Activated naive CD8-positive, alpha-beta T cell treated with anti-CD3 and anti-CD28 coated beads, Interleukin-2, amount 50 U/mL, for 24 hours (primary cell): ENCODE results near the gene CDH23.

Experiments used
- ATAC-seq: fragments of 150-1000 bp; cut with Tn5 transposase; one replicate; pipeline ENCODE4 v1.10.0; 2021
- DNase-seq: peaks from one replicate; pipeline ENCODE4 v3.0.0; 2021
- H3K27ac Mint-ChIP-seq: one replicate; pipeline ENCODE4 v1.8.0; 2021; ENCODE audit warnings: mild to moderate bottlenecking, mixed read lengths
- H3K27me3 Mint-ChIP-seq: one replicate; pipeline ENCODE4 v1.8.0; 2021; ENCODE audit warnings: mixed read lengths
- H3K36me3 Mint-ChIP-seq: one replicate; pipeline ENCODE4 v1.8.0; 2021; ENCODE audit warnings: low read depth, mixed read lengths
- H3K4me1 Mint-ChIP-seq: one replicate; pipeline ENCODE4 v1.8.0; 2021; ENCODE audit warnings: mixed read lengths
- H3K4me3 Mint-ChIP-seq: one replicate; pipeline ENCODE4 v1.8.0; 2021; ENCODE audit warnings: mild to moderate bottlenecking, moderate library complexity, mixed read lengths
- H3K9me3 Mint-ChIP-seq: one replicate; pipeline ENCODE4 v1.8.0; 2021; ENCODE audit warnings: mixed read lengths

CDH23 gene

DNA sequence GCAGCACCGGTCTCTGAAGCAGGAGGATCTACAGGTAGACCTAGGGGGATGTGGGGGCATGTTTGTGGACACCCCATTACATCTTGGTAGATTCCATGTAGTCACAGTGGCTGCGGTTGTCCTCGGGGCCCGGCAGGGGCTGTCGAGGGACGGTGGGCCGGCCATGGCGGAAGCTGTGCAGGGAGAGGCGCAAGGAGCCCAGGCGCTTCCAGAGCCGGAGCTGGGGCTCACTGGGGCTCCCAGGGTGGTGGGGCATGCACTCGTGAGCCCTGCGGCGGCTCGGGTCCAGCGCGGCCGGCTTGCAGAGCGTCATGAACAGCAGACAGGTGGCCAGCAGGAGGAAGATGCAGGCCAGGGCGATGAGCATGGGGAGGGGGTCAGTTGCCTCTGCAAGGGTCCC lies 319.1 kb downstream of the CDH23 start:
- Mint-ChIP-seq H3K4me3 (no peak overlapping the region), H3K9me3 (no peaks in the 10 kb centered on the region), H3K4me1 (peaks cover 50% of the 10 kb centered on the region), H3K27ac (no peak overlapping the region), H3K36me3 (no peaks in the 10 kb centered on the region), H3K27me3 (no peaks in the 10 kb centered on the region)
- ATAC-seq (no peak), DNase-seq (no peak)

GRCh38 chr10:71716426-71716825 lies 319.7 kb downstream of the CDH23 start:
- DNase-seq (no peak), ATAC-seq (no peak)
- no peaks in the 10 kb centered on the region for H3K27me3 Mint-ChIP-seq
- no peak overlapping the region for H3K27ac Mint-ChIP-seq
- no peaks in the 10 kb centered on the region for H3K9me3 Mint-ChIP-seq
- H3K36me3 Mint-ChIP-seq: no peaks in the 10 kb centered on the region
- no peak overlapping the region for H3K4me3 Mint-ChIP-seq
- peaks cover 50% of the 10 kb centered on the region for H3K4me1 Mint-ChIP-seq

DNA sequence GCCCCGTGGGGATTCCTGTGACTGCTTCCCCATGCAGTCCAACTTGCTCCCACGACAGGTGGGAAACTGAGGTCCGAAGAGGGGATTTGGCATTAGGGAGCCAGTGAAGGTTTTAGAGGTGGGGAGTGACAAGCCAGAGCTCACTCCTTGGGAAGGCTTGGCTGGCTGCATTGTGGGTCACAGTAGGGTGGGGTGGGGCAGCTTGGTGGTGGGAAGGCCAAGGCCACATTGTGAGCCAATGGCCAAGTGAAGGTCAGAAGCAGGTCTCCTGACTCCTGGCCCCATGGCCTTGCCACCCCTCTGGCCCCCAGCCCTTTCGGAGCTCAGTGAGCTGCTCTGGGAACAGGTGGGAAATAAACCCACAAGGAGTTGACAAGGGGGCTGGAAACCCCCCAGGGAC lies 320.3 kb downstream of the CDH23 start:
- Mint-ChIP-seq H3K4me1 (peaks cover 43% of the 10 kb centered on the region), H3K27ac (no peak overlapping the region), H3K36me3 (no peaks in the 10 kb centered on the region), H3K4me3 (no peak overlapping the region), H3K9me3 (no peaks in the 10 kb centered on the region), H3K27me3 (no peaks in the 10 kb centered on the region)
- ATAC-seq (no peak), DNase-seq (no peak)

- H3K27ac Mint-ChIP-seq: no peak overlapping the region
- H3K4me3 Mint-ChIP-seq: no peak overlapping the region
- no peaks in the 10 kb centered on the region for H3K9me3 Mint-ChIP-seq
- ATAC-seq (no peak), DNase-seq (no peak)
- peaks cover 41% of the 10 kb centered on the region for H3K4me1 Mint-ChIP-seq
- H3K27me3 Mint-ChIP-seq: no peaks in the 10 kb centered on the region
- H3K36me3 Mint-ChIP-seq: no peaks in the 10 kb centered on the region
These were observed 320.8 kb downstream of the CDH23 start for GRCh38 chr10:71717551-71717951.

DNA sequence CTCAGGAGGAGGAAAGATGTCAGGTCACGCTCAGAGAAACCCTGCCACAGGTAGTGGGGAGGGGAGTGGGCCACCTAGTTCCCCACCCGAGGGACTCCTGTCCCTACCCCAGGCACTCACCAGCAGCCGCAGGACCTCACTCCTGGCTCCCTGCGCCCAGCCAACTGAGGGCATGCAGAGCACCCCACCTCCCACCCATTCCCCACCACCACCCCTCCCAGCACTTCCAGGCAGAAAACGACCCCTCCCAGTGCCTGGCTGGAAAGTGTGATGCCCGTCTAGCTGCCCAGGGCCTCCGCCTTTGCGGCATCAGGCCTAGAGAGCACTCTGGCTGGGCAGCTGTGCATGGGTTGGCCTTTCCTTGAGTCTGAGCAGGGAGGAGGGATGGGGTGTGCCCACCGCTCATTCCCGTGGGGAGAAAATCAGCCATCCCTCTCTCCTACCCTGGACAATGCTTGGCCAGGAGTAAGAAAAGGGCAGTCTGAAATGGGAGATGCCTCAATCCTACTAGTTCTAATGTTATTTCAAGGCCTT lies 321.5 kb downstream of the CDH23 start:
- Mint-ChIP-seq H3K9me3 (no peaks in the 10 kb centered on the region), H3K4me3 (no peak overlapping the region), H3K36me3 (no peaks in the 10 kb centered on the region), H3K27ac (no peak overlapping the region), H3K27me3 (no peaks in the 10 kb centered on the region), H3K4me1 (peaks cover 40% of the 10 kb centered on the region)
- ATAC-seq (no peak), DNase-seq (no peak)

GRCh38 chr10:71719042-71719441 lies 322.3 kb downstream of the CDH23 start:
- Mint-ChIP-seq H3K9me3 (no peaks in the 10 kb centered on the region), H3K27me3 (no peaks in the 10 kb centered on the region), H3K4me1 (peaks cover 40% of the 10 kb centered on the region), H3K36me3 (no peaks in the 10 kb centered on the region), H3K27ac (no peak overlapping the region), H3K4me3 (no peak overlapping the region)
- DNase-seq (no peak), ATAC-seq (no peak)

DNA sequence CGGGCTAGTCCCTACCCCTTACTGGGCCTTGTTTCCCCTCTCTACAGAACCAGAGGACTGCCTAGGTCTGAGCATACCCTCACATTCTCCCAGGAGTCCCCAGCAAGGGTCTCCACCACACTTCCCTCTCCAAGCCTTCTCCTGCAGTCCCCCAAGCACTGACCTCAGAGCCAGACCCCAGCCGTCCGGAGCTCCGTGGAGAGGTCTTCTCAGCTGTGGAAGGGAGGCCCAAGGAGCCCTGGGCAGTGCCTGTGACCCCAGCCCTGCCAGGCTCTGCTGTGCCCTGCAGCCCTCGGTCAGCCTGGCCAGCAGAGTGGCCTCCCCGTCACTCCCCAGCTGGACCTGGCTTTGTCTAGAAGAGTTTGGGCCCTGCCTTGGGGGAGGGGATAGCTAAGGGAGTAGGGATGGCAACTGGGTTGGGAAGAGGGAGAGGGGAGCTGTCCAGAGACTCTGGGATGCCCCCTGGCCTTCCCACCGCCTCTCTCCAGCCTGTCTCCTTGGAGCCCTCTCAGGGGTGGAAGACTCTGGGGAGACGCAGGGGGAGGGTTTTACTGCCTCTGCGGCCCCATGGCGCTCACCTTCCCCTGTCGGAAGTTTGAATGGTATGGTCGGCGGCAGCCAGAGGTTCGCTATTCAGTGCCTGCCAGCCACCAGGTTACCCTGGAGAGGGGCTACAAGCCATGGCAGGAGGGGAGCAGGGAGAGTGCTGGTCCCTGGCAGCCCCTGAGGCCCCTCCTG lies 322.9 kb downstream of the CDH23 start, which contains the start of gene C10orf105:
TSS of gene C10orf105 (minus strand) at position 315 of the 738 bp plus-strand sequence. CDS start 3,441 bp downstream, outside the sequence.
- no peaks in the 10 kb centered on the region for H3K36me3 Mint-ChIP-seq
- peaks cover 39% of the 10 kb centered on the region for H3K4me1 Mint-ChIP-seq
- DNase-seq (no peak), ATAC-seq (no peak)
- no peaks in the 10 kb centered on the region for H3K9me3 Mint-ChIP-seq
- no peak within 1 kb of the TSS for H3K4me3 Mint-ChIP-seq
- no peak within 1 kb of the TSS for H3K27ac Mint-ChIP-seq
- no peaks in the 10 kb centered on the region for H3K27me3 Mint-ChIP-seq

GRCh38 chr10:71720288-71720687 lies 323.6 kb downstream of the CDH23 start:
- DNase-seq (no peak), ATAC-seq (no peak)
- no peak overlapping the region for H3K4me3 Mint-ChIP-seq
- no peaks in the 10 kb centered on the region for H3K9me3 Mint-ChIP-seq
- H3K36me3 Mint-ChIP-seq: no peaks in the 10 kb centered on the region
- H3K4me1 Mint-ChIP-seq: peaks cover 41% of the 10 kb centered on the region
- H3K27me3 Mint-ChIP-seq: no peaks in the 10 kb centered on the region
- no peak overlapping the region for H3K27ac Mint-ChIP-seq

DNA sequence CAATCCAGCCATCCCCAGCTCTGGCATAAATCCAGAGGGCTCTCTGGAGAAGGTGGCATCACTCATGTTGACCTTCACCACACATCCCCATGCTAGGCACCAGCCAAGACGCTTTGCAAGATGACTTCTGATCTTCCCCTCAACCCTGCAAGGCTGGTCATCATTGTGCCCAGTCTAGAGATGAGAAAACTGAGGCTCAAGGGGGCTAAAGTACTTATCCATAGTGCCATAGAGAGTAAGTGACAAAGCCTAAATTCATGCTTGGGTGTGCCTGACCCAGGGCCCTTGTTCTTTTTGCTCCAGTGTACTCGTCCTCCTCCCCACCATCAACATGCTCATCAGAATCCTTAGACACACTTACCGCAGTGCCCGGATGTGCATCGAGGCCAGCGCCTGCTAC lies 324.6 kb downstream of the CDH23 start:
- ATAC-seq (no peak), DNase-seq (no peak)
- H3K27me3 Mint-ChIP-seq: no peaks in the 10 kb centered on the region
- H3K27ac Mint-ChIP-seq: no peak overlapping the region
- H3K36me3 Mint-ChIP-seq: no peaks in the 10 kb centered on the region
- peaks cover 42% of the 10 kb centered on the region for H3K4me1 Mint-ChIP-seq
- no peak overlapping the region for H3K4me3 Mint-ChIP-seq
- H3K9me3 Mint-ChIP-seq: no peaks in the 10 kb centered on the region

DNA sequence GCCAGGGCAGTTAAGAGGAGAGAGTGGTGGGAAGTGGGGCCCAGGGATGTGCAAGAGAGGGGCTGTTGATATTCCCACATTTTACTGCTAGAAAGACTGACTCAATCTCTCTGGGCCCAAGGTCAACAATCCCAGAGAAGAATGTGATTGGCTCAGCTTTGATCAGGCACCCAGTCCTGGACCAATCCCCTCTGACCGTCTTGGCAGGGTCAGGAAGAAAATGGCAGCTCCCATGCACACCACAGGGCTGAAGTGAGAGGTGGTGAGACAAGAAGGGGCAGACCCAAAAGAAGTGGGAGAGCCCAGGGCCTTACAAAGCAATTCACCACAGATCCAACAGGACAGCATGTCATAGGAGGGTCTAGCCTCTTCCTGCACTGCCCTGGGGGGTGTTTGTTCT lies 326.1 kb downstream of the CDH23 start:
- H3K36me3 Mint-ChIP-seq: no peaks in the 10 kb centered on the region
- H3K9me3 Mint-ChIP-seq: no peaks in the 10 kb centered on the region
- H3K4me1 Mint-ChIP-seq: peaks cover 54% of the 10 kb centered on the region
- no peak overlapping the region for H3K4me3 Mint-ChIP-seq
- peaks cover 1% of the 10 kb centered on the region for H3K27me3 Mint-ChIP-seq
- DNase-seq (no peak), ATAC-seq (no peak)
- H3K27ac Mint-ChIP-seq: peak overlapping the region; percentile 82

DNA sequence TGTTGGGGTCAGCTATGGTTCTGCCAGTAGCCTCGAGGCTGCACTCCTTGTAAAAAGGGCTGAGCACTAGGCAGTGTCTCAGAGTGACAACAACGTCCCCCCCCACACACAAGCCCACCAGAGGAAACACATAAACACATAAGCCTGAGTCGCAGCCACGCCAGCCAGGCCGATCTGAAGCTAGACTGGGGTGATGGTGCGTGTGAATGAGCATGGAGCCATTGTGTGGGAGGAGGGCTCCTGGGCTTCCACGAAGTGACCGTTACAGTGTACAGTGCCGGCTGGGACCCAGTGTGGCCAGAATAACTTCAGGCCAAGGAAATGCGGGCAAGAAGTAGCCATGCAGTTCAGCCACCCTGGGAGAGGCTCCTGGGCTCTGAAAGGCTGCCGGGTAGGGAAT lies 326.6 kb downstream of the CDH23 start:
- ATAC-seq (no peak), DNase-seq (no peak)
- Mint-ChIP-seq H3K9me3 (no peaks in the 10 kb centered on the region), H3K36me3 (no peaks in the 10 kb centered on the region), H3K27ac (peak overlapping the region; percentile 82), H3K4me1 (peaks cover 58% of the 10 kb centered on the region), H3K27me3 (peaks cover 1% of the 10 kb centered on the region), H3K4me3 (no peak overlapping the region)

- DNase-seq: no peak
- Mint-ChIP-seq H3K9me3 (no peaks in the 10 kb centered on the region), H3K36me3 (no peaks in the 10 kb centered on the region), H3K27ac (peak overlapping the region; percentile 94), H3K4me1 (peaks cover 71% of the 10 kb centered on the region), H3K27me3 (peaks cover 1% of the 10 kb centered on the region), H3K4me3 (peak overlapping the region; percentile 17)
- ATAC-seq: no peak
These were observed 327.8 kb downstream of the CDH23 start for GRCh38 chr10:71724539-71724938.

GRCh38 chr10:71725249-71725648 lies 328.5 kb downstream of the CDH23 start:
- no peak for ATAC-seq

DNA sequence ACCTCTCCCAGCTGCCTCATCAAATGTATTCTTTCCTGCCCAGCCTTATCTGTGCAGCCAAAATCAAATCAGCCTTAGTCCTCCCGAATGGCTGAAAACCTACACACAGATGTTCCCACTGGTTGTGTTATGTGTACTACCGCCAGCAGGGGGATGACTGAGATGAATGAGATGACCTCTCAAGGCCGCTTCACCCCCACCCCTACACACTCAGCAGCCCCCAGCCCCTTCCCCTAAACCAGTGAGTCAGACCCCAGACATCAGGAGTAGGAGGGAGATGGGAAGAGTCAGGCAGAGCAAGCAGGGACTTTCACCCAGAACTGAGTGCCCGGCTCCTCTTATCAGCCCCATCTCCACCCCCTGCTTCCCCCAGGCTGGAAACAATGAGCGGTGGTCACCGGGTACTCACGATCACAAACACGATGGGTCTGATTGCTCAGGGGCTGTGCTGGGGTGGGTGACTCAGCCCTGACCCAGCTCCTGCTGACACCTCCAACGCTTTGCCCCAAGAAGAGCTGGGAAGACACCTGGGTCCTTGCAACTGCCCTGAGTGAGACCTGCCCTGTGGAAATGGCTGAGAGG lies 329.4 kb downstream of the CDH23 start:
- peak; percentile 85 for DNase-seq
- Mint-ChIP-seq H3K9me3 (no peaks in the 10 kb centered on the region), H3K4me1 (peaks cover 85% of the 10 kb centered on the region), H3K27me3 (peaks cover 1% of the 10 kb centered on the region), H3K27ac (peak overlapping the region; percentile 94), H3K36me3 (no peaks in the 10 kb centered on the region), H3K4me3 (peak overlapping the region; percentile 42)
- ATAC-seq: peak; percentile 77

More at GRCh38 chr10:71725249-71725648, 328.5 kb downstream of the CDH23 start:
- Mint-ChIP-seq H3K4me3 (no peak overlapping the region), H3K9me3 (no peaks in the 10 kb centered on the region), H3K27ac (peak overlapping the region; percentile 94), H3K36me3 (no peaks in the 10 kb centered on the region), H3K27me3 (peaks cover 1% of the 10 kb centered on the region), H3K4me1 (peaks cover 76% of the 10 kb centered on the region)
- no peak for DNase-seq

DNA sequence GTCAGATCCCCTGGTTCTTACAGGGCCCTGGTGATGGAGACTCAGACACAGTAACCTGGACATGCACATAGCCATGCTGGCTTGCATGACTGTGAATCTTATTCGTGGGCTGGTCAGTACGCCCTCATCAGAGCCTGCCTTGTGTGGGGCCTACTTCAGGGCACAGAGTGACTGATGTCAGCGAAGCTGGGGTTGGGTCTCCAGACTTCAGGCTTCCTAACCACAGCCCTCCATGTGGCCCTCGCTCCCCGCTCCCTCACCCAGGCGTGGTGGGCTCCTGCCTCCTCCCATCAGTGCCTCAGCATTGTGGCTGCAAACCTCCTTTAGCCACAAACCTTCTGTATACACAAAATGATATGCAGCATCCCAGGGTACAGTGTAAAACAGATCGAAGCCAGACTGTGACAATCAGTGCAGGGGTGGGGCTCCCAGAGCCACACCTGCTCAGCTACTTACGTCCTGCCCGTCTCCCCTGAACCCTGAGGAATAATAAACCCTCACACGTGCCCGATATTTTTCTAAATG lies 329.9 kb downstream of the CDH23 start:
- H3K9me3 Mint-ChIP-seq: no peaks in the 10 kb centered on the region
- peak overlapping the region; percentile 42 for H3K4me3 Mint-ChIP-seq
- H3K4me1 Mint-ChIP-seq: peaks cover 90% of the 10 kb centered on the region
- peak; percentile 46 for ATAC-seq
- H3K27ac Mint-ChIP-seq: peak overlapping the region; percentile 94
- H3K36me3 Mint-ChIP-seq: no peaks in the 10 kb centered on the region
- peaks cover 1% of the 10 kb centered on the region for H3K27me3 Mint-ChIP-seq
- DNase-seq: peak; percentile 73
